Activated CD4-positive, alpha-beta T cell treated with anti-CD3 and anti-CD28 coated beads for 4 hours (primary cell): ENCODE measurements around the gene MYOT.
"Not testable (repeated sequence)": the region's sequence is repeated elsewhere in the genome, so short reads cannot be mapped to it uniquely, and the experiment has no call there.

Source experiments
- DNase-seq, 2 donors: peaks; one replicate each; pipeline ENCODE4 v3.0.0-alpha.2; 2020

Gene MYOT, protein sequence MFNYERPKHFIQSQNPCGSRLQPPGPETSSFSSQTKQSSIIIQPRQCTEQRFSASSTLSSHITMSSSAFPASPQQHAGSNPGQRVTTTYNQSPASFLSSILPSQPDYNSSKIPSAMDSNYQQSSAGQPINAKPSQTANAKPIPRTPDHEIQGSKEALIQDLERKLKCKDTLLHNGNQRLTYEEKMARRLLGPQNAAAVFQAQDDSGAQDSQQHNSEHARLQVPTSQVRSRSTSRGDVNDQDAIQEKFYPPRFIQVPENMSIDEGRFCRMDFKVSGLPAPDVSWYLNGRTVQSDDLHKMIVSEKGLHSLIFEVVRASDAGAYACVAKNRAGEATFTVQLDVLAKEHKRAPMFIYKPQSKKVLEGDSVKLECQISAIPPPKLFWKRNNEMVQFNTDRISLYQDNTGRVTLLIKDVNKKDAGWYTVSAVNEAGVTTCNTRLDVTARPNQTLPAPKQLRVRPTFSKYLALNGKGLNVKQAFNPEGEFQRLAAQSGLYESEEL

GRCh38 chr5:137867664-137868063 lies at the start of gene MYOT:
Gene MYOT (plus strand): TSS chr5:137867860. CDS start chr5:137870652, 2,792 bp downstream.
- DNase-seq: no peak

GRCh38 chr5:137819766-137820165 lies 47.9 kb upstream of the MYOT start:
- no peak for DNase-seq

- no peak for DNase-seq
Measured at GRCh38 chr5:137822158-137822764, 45.4 kb upstream of the MYOT start.

- DNase-seq: no peak
Measured at GRCh38 chr5:137822984-137823383, 44.7 kb upstream of the MYOT start.

DNA sequence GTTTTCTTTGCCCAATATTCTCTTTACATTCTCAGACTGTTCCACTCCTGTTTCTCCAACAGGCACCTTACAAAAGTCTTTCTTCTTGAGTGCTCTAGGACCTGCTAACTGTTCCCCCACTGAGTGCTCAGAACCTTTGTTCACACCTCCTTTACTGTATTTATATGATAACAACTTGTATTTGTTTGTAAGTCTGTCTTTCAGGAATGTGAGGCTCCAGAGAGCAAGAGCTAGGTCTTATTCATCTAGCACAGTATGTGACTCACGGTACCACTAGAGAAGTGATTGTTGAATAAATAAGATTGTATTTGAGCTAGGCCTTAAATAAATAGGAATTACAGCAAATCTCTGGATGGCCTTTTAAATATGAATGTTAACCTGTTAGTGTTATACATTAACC lies 42.5 kb upstream of the MYOT start:
- DNase-seq: no peak

- no peak for DNase-seq
Measured at GRCh38 chr5:137826067-137826466, 41.6 kb upstream of the MYOT start.

DNA sequence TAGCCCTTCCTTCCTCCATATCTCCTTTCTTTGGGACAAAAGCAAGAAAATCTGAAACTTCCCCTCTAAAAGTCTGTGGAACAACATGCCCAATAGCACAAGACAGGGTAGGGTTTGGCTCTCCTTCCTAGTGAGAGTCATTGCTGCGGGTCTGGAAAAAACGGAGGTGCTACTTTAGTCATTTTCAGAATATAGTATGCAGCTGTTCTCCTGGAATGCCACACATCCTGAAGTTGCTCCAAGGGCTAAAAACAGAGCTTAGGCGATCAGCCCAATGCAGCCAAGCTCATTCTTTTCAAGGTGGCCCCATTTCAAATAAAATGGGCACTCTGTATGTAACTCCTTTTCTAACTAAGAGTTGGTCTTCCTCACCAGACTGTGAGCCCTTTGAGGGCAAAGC lies 39.5 kb upstream of the MYOT start:
- no peak for DNase-seq

DNA sequence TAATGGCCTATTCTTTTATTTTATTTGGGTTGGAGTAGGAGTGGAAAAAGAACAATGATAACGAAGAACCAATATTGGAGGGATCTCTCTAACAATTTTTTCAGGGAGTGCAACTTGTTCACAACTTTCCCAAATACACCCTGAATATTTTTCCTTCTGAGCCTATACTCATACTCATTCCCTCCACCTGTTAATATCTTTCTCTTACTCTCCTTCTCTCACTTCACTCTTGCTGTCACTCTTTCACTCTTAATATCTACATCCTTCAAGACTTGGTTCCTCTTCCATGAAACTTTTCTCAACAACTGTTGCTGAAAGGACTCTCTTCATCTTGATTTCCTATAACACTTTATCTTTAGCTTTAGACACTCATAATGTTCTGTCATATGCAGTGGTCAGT lies 39.0 kb upstream of the MYOT start:
- DNase-seq: no peak

- no peak for DNase-seq
Measured at GRCh38 chr5:137831105-137831504, 36.6 kb upstream of the MYOT start.

GRCh38 chr5:137831526-137831925 lies 36.1 kb upstream of the MYOT start:
- no peak for DNase-seq

DNA sequence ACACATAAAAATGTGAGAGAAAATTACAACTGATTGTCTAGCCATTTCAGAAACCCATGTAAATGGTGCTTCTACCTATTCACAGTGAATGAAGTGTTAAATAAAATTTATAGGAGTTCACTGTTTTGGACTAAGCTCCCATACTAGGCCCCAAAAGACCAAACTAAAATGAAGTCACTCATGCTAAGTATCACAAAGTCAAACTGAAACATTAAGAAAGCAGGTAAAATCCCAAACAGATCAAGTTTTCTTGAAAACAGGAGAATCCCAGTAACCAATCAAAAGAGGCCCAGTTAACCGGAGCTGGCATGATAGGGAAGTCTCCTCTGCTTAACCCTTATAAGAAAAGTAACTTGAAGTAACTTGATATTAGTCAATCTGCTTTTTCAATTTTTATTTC lies 35.2 kb upstream of the MYOT start:
- DNase-seq: no peak

- DNase-seq: no peak
Measured at GRCh38 chr5:137833463-137833862, 34.2 kb upstream of the MYOT start.

- no peak for DNase-seq
Measured at GRCh38 chr5:137834498-137835049, 33.1 kb upstream of the MYOT start.

DNA sequence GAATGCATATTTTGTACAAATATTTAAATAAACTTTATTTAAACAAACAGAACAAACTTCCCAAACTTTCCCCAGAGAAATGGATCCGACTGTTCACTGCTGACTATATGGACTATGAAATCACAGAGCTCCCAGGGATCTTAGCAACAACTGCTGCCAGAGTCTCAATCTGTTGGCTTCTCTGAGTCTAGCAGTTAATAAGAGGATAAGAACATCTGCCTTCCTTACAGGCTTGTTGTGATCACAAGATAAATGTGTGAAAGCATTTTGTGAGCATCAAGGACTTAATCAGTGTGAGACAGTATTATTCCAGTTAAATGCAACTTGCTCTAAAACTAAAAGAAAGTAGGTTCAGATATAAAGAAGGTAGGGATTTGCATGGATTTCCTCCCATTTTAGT lies 31.4 kb upstream of the MYOT start:
- no peak for DNase-seq

DNA sequence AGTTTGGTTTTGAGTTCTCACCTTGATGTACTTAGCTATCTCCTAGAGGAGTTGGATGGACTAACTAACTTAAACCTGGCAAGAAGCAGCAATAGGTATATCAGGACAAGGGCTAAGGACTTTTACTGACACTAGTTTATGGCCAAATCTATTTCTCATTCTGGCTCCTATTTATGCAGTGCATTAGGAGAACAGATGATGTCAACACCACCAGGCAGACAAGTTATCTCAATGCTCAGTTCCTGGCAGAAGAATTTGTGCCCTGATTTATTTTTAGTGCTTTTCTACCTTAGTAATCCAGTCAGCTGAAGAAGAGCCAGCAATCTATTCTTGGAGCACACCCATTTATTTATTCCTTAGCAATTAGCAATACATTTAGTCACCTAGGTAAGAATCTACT lies 30.7 kb upstream of the MYOT start:
- DNase-seq: no peak

DNA sequence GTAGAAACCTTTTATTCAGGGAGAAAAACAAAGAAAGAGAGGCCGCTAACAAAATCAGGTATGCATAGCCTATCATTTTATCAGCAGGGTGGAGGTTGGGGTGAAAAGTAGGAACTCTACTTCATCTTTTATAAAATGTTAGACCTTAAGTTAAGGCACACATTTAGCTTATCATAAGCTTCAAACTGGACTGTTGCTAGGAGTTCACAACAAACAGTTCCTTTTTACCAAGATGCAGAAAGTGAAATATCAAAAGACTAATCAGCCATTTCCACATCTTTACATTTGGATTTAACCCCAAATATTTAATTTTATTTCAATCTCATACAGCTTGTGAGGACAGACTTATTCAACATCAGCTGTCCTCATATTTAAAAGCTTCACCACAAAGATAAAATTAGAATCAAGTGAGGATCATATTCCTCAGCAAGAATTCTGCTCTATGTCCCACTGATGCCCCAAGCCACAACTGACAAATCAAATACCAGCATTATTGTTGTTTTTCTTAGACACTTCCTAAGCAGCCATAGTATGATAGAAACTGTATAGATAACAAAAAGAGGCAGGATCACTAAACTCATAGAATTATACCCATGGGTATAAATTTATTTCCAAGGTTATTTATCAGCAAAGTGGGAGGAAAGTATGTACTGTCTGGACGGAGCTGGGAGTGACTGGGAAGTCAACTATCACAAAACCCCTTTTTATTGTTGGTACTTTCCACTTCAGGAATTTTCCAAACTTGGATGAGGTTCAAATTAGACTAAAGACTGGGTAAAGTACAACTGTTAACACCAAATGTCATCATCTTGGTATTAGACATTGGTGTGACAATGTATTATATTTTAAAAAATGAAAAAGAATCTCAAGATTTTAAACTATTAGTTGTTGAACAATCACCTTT lies 29.9 kb upstream of the MYOT start:
- no peak for DNase-seq

GRCh38 chr5:137838976-137839375 lies 28.7 kb upstream of the MYOT start:
- no peak for DNase-seq

- no peak for DNase-seq
Measured at GRCh38 chr5:137842296-137842695, 25.4 kb upstream of the MYOT start.

DNA sequence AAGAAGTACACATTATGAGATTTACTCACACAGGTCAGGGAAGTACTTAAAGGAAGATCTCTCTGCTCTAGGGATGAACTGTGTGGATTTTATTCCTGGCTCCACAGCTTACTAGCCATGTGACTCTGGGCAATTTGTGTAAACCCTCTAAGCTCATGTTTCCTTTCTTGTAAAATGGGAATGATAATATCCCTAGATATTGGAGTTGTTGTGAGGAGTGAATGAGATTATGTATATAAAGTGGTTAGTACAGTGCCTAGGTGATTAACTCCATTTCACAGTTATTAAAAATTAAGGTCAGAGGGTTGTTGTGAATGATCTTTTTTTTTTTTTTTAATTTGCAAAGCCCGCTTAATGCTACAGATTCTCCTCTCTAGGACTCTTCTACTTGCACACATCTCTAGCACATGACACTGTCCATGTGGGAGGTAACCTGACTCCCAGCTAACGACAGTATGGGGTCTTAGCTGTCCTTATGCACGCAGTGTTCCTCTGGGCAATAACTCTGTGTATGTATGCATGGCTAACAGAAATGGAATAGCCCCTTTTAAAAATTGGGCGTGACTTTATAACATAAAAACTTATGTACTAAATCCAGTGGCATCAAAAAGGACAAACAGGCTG lies 23.9 kb upstream of the MYOT start:
- DNase-seq: no peak

DNA sequence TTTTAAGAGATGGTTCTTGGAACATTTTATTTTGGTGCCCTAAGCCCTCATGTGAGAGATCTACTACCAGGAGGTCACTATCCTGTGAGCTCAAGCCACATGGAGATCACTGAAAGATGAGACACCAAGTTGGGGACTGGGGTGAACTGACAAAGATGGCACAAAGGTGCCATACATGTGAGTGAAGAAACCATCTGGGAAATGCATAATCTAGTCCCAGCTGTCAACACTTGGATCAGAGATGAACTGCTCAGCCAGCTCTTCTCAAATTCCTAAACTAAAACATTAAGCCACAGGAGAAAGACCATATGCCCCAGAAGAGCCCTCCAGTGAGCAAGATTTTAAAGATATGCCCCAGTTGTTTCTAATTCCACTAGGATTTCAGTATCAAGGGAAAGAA lies 22.2 kb upstream of the MYOT start:
- DNase-seq: no peak

DNA sequence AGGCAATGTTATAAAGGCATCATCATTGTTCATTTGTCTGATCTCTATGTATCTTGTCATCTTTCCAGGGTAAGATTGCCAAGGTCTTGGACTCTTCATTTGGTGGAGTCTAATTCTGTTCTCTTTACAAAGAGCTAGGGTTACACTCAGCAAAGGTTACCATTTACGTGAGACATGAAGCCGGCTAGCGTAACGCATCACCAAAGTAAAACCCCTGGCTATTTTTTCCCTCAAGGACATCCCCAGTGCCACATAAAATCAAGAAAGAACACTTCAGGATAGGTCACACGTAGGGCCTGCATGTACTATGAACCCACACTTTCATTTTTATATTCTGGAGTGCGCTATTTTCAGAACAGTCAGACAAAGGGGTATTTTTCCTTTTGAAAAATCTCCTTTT lies 20.0 kb upstream of the MYOT start:
- DNase-seq: no peak

- DNase-seq: not testable (repeated sequence)
Measured at GRCh38 chr5:137853165-137853564, 14.5 kb upstream of the MYOT start.

GRCh38 chr5:137856201-137856600 lies 11.5 kb upstream of the MYOT start:
- DNase-seq: no peak
